Esophagus (tissue), 2 donors: Measurements from ENCODE around the gene NAA40. TPM values are rescaled to one million over a fixed set of nuclear protein-coding genes. Genes with fewer than 3 reads are reported as not detected.

Source experiments
- H3K27ac ChIP-seq, 2 donors: one replicate each; pipeline ENCODE4 v1.5.1; 2013; ENCODE audit warnings: low read depth in 2 of 2, mild to moderate bottlenecking in 2 of 2, inconsistent platforms in 1 of 2, low read length in 1 of 2, moderate library complexity in 1 of 2
- H3K27me3 ChIP-seq, 2 donors: one replicate each; pipeline ENCODE4 v1.6.1; 2013; ENCODE audit warnings: low read length in 2 of 2, control low read depth in 1 of 2, mild to moderate bottlenecking in 1 of 2; ENCODE audit not compliant: insufficient read depth in 2 of 2, control insufficient read depth in 1 of 2
- H3K36me3 ChIP-seq, 2 donors: one replicate each; pipeline ENCODE4 v1.6.1; 2013; ENCODE audit warnings: low read length in 1 of 2; ENCODE audit not compliant: control insufficient read depth in 2 of 2, insufficient read depth in 2 of 2
- H3K4me1 ChIP-seq, 2 donors: one replicate each; pipeline ENCODE4 v1.6.1; 2013; ENCODE audit warnings: low read length in 1 of 2; ENCODE audit not compliant: control insufficient read depth in 2 of 2, insufficient read depth in 2 of 2
- H3K4me3 ChIP-seq, 2 donors: one replicate each; pipeline ENCODE4 v1.5.1; 2013; ENCODE audit warnings: low read length in 2 of 2, mild to moderate bottlenecking in 2 of 2, low read depth in 1 of 2, moderate library complexity in 1 of 2
- H3K9me3 ChIP-seq, 2 donors: one replicate each; pipeline ENCODE4 v1.6.1; 2013; ENCODE audit warnings: mild to moderate bottlenecking in 2 of 2, low read depth in 1 of 2, low read length in 1 of 2, moderate library complexity in 1 of 2; ENCODE audit not compliant: control insufficient read depth in 2 of 2, insufficient read depth in 1 of 2
- WGBS, 2 donors: extraction: QIAGEN DNeasy Blood & Tissue Kit; methylation state at CpG; one replicate each; pipeline ENCODE4 v1.1.7; 2013; 5-methylcytosine and 5-hydroxymethylcytosine counted together
- polyA plus RNA-seq, 2 donors: library from polyadenylated mRNA; stranded (reverse); fragments of 200-250 nt; gene quantifications; one replicate each; pipeline ENCODE4 v1.2.3, GENCODE V29; 2013
- donor health status: healthy with polysubstance abuse.
- donor health status: Bipolar disorder and iron deficiency.

NAA40 gene
- polyA plus RNA-seq, 2 donors: 8.5 to 11.8 TPM

DNA sequence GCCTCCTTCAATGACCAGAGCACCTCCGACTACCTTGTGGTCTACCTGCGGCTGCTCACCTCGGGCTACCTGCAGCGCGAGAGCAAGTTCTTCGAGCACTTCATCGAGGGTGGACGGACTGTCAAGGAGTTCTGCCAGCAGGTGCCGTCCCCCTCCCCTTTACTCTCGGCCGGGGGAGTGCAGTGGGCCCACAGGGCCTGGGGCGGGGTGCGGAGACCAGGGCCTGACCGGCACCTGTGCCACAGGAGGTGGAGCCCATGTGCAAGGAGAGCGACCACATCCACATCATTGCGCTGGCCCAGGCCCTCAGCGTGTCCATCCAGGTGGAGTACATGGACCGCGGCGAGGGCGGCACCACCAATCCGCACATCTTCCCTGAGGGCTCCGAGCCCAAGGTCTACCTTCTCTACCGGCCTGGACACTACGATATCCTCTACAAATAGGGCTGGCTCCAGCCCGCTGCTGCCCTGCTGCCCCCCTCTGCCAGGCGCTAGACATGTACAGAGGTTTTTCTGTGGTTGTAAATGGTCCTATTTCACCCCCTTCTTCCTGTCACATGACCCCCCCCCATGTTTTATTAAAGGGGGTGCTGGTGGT, 58.4 kb downstream of the NAA40 start:
- H3K27ac ChIP-seq: no peak overlapping the region
- peaks cover 8 to 31% of the 10 kb centered on the region in 2 donors for H3K36me3 ChIP-seq
- H3K4me1 ChIP-seq: peaks cover 5 to 26% of the 10 kb centered on the region in 2 donors
- no peaks in the 10 kb centered on the region for H3K9me3 ChIP-seq
- H3K4me3 ChIP-seq: no peak overlapping the region
- 91 to 93% methylated on average over 26 to 27 of the region's 27 CpGs for WGBS, 2 donors
- no peaks in the 10 kb centered on the region for H3K27me3 ChIP-seq

DNA sequence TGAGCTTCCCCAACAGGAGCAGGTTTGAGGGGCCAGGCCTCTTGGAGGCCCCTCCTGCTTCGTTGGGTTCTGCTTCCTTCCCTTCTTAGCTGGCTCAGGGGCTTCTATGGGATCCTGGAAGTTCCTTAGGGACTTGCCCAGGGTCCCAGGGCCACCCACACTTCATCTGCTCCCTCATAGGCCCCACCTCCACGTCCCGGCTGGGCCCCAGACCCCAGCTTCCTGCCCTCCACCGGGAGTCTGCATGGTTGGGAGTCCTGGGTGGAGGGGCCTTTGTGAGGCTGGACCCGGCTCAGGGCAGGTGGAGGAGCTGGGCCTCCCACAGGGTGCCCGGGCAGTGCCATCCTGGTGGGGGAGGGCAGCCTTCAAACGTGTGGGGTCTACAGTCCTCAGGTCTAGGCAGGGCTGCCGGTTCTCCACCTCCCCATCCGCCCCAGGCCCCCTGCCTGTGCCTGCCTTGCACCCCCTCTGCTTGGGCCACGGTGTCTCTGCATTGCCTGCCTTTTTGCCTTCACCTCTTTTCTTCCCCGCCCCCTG, 59.1 kb downstream of the NAA40 start:
- Histone ChIP-seq H3K36me3 (peaks cover 8 to 31% of the 10 kb centered on the region in 2 donors), H3K27me3 (no peaks in the 10 kb centered on the region), H3K27ac (no peak overlapping the region), H3K4me1 (peaks cover 5 to 26% of the 10 kb centered on the region in 2 donors), H3K9me3 (no peaks in the 10 kb centered on the region), H3K4me3 (no peak overlapping the region)
- WGBS, 2 donors: 65 to 71% methylated on average over 10 to 11 of the region's 11 CpGs

DNA sequence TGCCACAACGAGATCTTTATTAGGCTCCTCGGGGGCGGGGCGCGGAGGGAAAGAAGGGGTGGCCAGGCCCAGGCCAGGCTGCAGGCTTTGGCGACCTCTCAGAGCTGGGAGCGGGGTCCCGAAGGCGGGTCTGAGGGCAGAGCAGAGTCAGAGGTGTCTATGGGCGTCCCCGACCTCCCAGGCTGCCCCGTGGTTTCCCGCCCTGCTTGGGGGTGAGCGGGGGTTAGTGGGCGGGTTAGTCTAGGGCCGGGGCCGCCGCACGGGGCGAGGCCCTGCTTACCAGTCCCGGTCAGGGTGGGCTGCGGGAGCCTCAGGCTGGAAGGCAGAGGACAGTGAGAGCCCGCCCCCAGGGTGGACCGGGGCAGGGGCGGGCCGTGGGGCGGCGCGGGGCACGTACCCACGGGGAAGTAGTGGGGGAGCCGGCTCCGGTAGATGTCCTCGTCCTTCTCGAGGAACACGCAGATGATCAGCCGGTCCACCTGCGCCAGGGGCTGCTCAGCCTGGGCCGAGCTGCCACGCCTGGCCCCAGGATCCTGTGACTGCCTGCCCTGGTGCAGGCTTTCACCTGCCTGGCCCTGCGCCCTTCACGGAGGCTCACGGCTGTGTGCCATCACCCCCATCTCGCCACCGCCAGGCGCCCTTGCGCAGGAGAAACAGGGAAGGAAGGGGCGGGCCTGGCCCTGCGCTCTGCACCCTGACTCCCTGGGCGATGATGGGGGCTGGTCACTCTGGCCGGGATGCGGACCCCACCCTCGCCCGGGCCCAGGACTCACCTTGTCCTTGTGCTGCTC, 60.0 kb downstream of the NAA40 start:
- Histone ChIP-seq H3K4me1 (peaks cover 5 to 26% of the 10 kb centered on the region in 2 donors), H3K9me3 (no peaks in the 10 kb centered on the region), H3K27me3 (no peaks in the 10 kb centered on the region), H3K36me3 (peaks cover 8 to 29% of the 10 kb centered on the region in 2 donors), H3K4me3 (peak overlapping the region; percentile 2 to 27), H3K27ac (peak overlapping the region; percentile 67 to 78)
- 47 to 67% methylated on average over 39 to 54 of the region's 54 CpGs for WGBS, 2 donors

DNA sequence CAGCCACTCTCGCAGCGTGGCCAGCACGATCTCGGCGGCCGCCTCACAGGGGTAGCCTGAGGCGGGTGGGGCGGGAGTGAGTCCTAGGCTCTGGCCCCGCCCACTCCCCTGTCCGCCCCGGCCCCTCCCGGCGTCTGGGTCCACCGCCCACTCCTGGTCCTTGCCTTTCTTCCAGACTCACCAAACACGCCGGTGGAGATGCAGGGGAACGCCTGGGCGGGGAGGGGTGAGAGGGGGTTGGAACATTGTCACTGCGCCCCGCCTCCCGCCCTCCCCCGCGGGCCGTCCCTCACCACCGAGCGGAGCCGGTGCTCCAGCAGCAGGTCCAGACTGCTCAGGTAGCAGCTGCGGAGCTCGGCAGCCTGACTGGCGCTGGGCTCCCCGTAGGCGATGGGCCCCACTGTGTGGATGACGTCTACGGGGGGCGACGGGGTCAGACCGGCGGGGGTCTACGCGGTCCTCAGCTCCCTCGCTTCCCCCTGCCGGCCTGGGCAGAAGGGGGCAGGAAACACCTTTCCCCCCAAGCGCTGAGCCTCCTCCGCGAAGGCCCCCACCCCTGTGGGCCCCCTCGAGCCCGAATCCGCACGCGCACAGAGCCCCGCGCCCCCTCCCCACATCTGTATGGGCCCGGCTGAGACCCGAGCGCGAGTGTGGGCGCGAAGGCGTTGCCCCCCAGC, 60.7 kb downstream of the NAA40 start:
- Histone ChIP-seq H3K4me3 (peak overlapping the region; percentile 2 to 27), H3K27ac (peak overlapping the region; percentile 67 to 78), H3K36me3 (peaks cover 8 to 29% of the 10 kb centered on the region in 2 donors), H3K27me3 (no peaks in the 10 kb centered on the region), H3K9me3 (no peaks in the 10 kb centered on the region), H3K4me1 (peaks cover 5 to 26% of the 10 kb centered on the region in 2 donors)
- 6 to 8% methylated on average over 44 to 59 of the region's 59 CpGs for WGBS, 2 donors

DNA sequence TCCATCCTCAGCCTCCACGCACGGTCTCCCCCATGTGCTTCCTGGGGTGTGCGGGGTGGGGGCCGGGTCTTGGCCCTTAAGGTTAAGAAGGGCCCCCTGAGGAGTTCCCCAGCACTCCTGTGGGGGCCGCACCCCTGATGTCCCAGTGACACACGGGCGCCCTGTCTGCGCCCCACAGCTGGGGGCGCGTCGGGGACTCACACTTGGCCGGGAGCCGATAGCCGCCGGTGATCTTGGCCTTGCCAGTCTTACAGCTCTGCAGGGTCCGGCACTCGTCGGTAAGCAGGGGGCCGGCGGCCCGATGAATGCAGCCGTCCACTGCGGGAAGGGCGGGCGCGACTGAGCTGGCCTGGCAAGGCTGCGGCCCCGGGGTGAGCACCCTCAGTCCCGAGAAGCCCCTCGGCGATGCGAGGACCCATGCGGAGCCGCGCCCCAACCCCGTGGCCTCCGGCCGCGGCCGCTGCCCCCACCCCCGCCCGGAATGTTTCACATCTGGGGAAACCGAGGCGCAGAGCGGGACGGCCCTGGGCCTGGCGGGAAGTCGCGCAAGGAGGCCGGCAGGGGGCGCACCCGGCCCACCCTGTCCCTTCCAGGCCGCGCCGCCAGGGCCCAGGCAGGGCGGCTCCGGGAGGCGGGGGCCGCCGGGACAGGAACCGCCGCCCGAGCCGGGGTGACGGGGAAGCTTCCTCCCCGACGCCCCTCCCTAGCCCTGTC, 61.4 kb downstream of the NAA40 start:
- no peak overlapping the region for H3K27ac ChIP-seq
- peaks cover 8 to 29% of the 10 kb centered on the region in 2 donors for H3K36me3 ChIP-seq
- H3K4me1 ChIP-seq: peaks cover 5 to 26% of the 10 kb centered on the region in 2 donors
- H3K27me3 ChIP-seq: no peaks in the 10 kb centered on the region
- 2 to 3% methylated on average over 57 to 67 of the region's 67 CpGs for WGBS, 2 donors
- H3K9me3 ChIP-seq: no peaks in the 10 kb centered on the region
- peak overlapping the region; percentile 28 to 31 for H3K4me3 ChIP-seq

DNA sequence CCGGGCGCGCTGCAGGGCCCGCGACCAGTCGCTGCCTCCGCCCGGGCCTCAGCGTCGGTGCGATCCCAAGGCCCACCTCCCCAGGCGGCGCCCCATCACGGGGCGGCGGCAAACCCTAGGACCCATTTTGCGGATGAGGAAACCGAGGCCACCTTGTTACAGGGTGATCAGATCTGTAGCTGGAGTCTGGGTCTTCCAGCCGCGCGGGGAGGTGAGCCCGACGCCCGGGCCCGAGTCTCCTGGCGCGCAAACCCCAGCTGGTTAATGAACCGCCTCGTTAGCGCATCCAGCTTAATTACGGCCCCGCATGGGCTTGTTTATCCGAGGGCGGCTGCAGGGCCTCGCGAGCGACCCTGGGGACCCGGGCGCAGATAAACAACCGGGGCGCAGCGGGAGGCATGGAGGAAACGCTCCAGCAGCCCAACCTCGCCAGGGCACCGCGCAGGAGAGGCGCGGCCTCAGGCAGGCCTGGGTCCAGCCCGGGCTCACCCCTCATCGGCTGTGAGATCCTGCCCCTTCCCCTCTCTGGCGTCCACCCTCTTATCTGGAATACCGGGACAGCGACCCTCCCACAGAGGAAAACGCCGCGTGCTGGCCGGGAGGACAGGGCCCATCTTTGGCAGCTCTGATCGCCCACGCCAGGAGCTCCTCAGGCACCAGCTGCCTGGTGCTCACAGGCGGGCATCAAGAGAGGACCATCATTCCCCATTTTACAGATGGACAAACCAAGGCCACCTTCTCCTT, 62.1 kb downstream of the NAA40 start:
- 16 to 22% methylated on average over 59 to 60 of the region's 60 CpGs for WGBS, 2 donors
- H3K4me1 ChIP-seq: peaks cover 5 to 26% of the 10 kb centered on the region in 2 donors
- no peaks in the 10 kb centered on the region for H3K9me3 ChIP-seq
- peak overlapping the region; percentile 28 to 31 for H3K4me3 ChIP-seq
- H3K27ac ChIP-seq: no peak overlapping the region
- no peaks in the 10 kb centered on the region for H3K27me3 ChIP-seq
- H3K36me3 ChIP-seq: peaks cover 4 to 23% of the 10 kb centered on the region in 2 donors

DNA sequence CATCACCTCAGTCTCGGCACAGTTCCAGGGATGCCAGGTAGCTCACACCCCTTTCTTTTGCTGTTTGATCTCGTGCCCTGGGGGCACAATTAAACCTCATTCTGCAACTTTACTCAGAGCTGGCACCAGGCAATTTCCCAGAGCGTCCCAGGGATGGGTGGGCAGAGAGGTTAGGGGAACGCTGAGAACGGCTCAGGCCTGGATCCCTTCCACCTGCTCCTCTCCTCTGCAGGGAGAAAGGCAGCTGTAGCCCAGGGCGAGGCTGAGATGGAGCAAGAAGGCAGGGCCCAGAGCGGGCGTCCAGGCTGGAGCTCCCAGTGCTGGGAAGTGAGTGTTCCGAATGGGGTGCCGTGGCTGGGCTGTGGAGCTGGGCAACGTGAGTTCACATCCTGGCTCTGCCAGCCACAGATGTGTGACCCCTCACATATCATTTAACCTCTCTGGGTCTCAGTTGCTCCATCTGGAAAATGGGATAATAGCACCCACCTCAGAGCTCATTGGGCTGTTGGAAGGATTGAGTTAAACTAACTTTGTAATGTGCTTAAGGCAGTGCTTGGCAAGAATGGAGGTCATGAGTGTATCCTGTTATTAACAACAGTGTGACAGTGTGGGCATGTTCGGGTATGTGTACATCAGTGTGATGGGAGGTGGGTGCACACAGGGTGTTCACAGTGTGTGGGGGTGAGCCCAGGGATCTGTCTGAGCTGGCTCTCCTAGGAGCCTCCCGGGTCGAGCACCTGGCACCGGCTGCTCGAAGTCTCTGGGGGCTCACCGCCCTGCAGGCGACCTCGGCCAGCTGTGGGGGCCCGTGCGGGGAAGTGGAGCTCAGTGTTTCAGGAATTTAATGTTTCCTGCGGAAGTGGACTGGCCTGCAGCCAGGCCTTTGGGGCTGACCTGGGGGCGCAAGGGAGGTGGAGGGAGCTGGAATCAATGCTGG, 63.0 kb downstream of the NAA40 start:
- H3K4me3 ChIP-seq: no peak overlapping the region
- no peaks in the 10 kb centered on the region for H3K27me3 ChIP-seq
- H3K27ac ChIP-seq: no peak overlapping the region
- WGBS, 2 donors: 50 to 58% methylated on average over 23 of the region's 23 CpGs
- peaks cover 0 to 15% of the 10 kb centered on the region in 2 donors for H3K36me3 ChIP-seq
- H3K9me3 ChIP-seq: no peaks in the 10 kb centered on the region
- H3K4me1 ChIP-seq: peaks cover 5 to 26% of the 10 kb centered on the region in 2 donors
